HEK293T (cell line): Measurements from ENCODE around the gene CDON.

Experiments
- CTCF ChIA-PET: fragments of 350-600 bp; formaldehyde crosslinking; extraction: SDS; loops from one replicate; lab custom pipeline; 2021; ENCODE audit warnings: antibody characterized with exemption, inconsistent platforms; lab: Yijun Ruan, JAX
- POLR2A ChIA-PET: fragments of 350-600 bp; formaldehyde crosslinking; extraction: SDS; loops from one replicate; lab custom pipeline; 2020; ENCODE audit warnings: antibody characterized with exemption, inconsistent platforms; lab: Yijun Ruan, JAX
- DNase-seq: peaks from one replicate; pipeline ENCODE4 v3.0.0; 2012; ENCODE audit warnings: mixed read lengths; ENCODE audit errors: extremely low spot score
- ARNT ChIP-seq: fragments of 450-650 bp; IDR thresholded peaks from 2 replicates; pipeline ENCODE4 v1.6.1; 2017; ENCODE audit warnings: mild to moderate bottlenecking
- BHLHE40 ChIP-seq: fragments of 450-650 bp; IDR thresholded peaks from 2 replicates; pipeline ENCODE4 v1.6.1; 2016; ENCODE audit warnings: mild to moderate bottlenecking, moderate library complexity, borderline replicate concordance
- CTBP1 ChIP-seq: fragments of 450-650 bp; IDR thresholded peaks from 2 replicates; pipeline ENCODE4 v1.6.1; 2016; ENCODE audit warnings: borderline replicate concordance
- ELF4 ChIP-seq: fragments of 450-650 bp; IDR thresholded peaks from 2 replicates; pipeline ENCODE4 v1.6.1; 2017; ENCODE audit warnings: antibody characterized with exemption
- FOXA1 ChIP-seq: fragments of 450-650 bp; IDR thresholded peaks from 2 replicates; pipeline ENCODE4 v1.6.1; 2016; ENCODE audit warnings: mild to moderate bottlenecking
- FOXK2 ChIP-seq: fragments of 450-650 bp; IDR thresholded peaks from 2 replicates; pipeline ENCODE4 v1.6.1; 2016; ENCODE audit warnings: mild to moderate bottlenecking
- FOXM1 ChIP-seq: fragments of 450-650 bp; IDR thresholded peaks from 2 replicates; pipeline ENCODE4 v1.6.1; 2017; ENCODE audit warnings: mild to moderate bottlenecking, borderline replicate concordance
- HDGF ChIP-seq: fragments of 450-650 bp; IDR thresholded peaks from 2 replicates; pipeline ENCODE4 v1.6.1; 2017; ENCODE audit warnings: antibody characterized with exemption, borderline replicate concordance
- L3MBTL2 ChIP-seq: fragments of 450-650 bp; conservative IDR thresholded peaks from 2 replicates; pipeline ENCODE4 v1.6.1; 2016; ENCODE audit warnings: mild to moderate bottlenecking
- LEF1 ChIP-seq: fragments of 450-650 bp; IDR thresholded peaks from 2 replicates; pipeline ENCODE4 v1.6.1; 2017; ENCODE audit warnings: mild to moderate bottlenecking, borderline replicate concordance
- NFRKB ChIP-seq: fragments of 450-650 bp; IDR thresholded peaks from 2 replicates; pipeline ENCODE4 v1.6.1; 2016; ENCODE audit warnings: mild to moderate bottlenecking, moderate library complexity
- PKNOX1 ChIP-seq: fragments of 450-650 bp; IDR thresholded peaks from 2 replicates; pipeline ENCODE4 v1.6.1; 2016
- SP1 ChIP-seq: fragments of 450-650 bp; IDR thresholded peaks from 2 replicates; pipeline ENCODE4 v1.6.1; 2017
- SUZ12 ChIP-seq: fragments of 450-650 bp; IDR thresholded peaks from 2 replicates; pipeline ENCODE4 v1.6.1; 2016; ENCODE audit warnings: mild to moderate bottlenecking
- TARDBP ChIP-seq: fragments of 450-650 bp; IDR thresholded peaks from 2 replicates; pipeline ENCODE4 v1.6.1; 2016
- ZNF384 ChIP-seq: fragments of 450-650 bp; IDR thresholded peaks from 2 replicates; pipeline ENCODE4 v1.6.1; 2016

The CDON gene

GRCh38 chr11:126080161-126080941 lies 17.7 kb upstream of the CDON start:
- TF ChIP-seq FOXK2 (no peak), PKNOX1 (peak; percentile 20; the same call in 1 of the 2 replicates)
- DNase-seq: no peak
- ChIA-PET POLR2A (no interaction called here), CTCF (interaction anchor here (1.5 kb wide), 1 partner anchor 19 kb away, joined by 6 read pairs; no protein-coding TSS in a partner anchor)

- DNase-seq: peak; percentile 48
- POLR2A ChIA-PET: no interaction called here
- CTCF ChIA-PET: interaction anchor here (1.5 kb wide), 1 partner anchor 18 kb away, joined by 6 read pairs; no protein-coding TSS in a partner anchor
- TF ChIP-seq LEF1: no peak
- no peak for TF ChIP-seq ARNT
- no peak for TF ChIP-seq SUZ12
- no peak for TF ChIP-seq TARDBP
- no peak for TF ChIP-seq FOXK2
- TF ChIP-seq BHLHE40: no peak
- TF ChIP-seq HDGF: no peak
- no peak for TF ChIP-seq PKNOX1
- no peak for TF ChIP-seq L3MBTL2
- no peak for TF ChIP-seq CTBP1
- TF ChIP-seq FOXM1: no peak
- TF ChIP-seq SP1: no peak
- no peak for TF ChIP-seq ZNF384
- no peak for TF ChIP-seq NFRKB
These were observed 17.0 kb upstream of the CDON start for GRCh38 chr11:126079621-126080124.

- no peak for DNase-seq
- ChIA-PET CTCF (no interaction called here), POLR2A (no interaction called here)
- TF ChIP-seq CTBP1 (no peak), PKNOX1 (no peak), FOXM1 (no peak), FOXK2 (no peak), FOXA1 (no peak), LEF1 (no peak), ARNT (no peak), HDGF (no peak), NFRKB (no peak), TARDBP (no peak), ZNF384 (no peak), L3MBTL2 (no peak), SUZ12 (no peak), ELF4 (no peak)
These were observed 14.0 kb upstream of the CDON start for GRCh38 chr11:126076641-126077040.

- no peak for TF ChIP-seq NFRKB
- TF ChIP-seq ELF4: no peak
- no peak for TF ChIP-seq HDGF
- no peak for TF ChIP-seq ZNF384
- no peak for TF ChIP-seq FOXM1
- no peak for TF ChIP-seq ARNT
- TF ChIP-seq LEF1: no peak
- no peak for TF ChIP-seq PKNOX1
- TF ChIP-seq L3MBTL2: no peak
- no peak for TF ChIP-seq CTBP1
- TF ChIP-seq FOXK2: no peak
- no peak for TF ChIP-seq SP1
- TF ChIP-seq TARDBP: no peak
- TF ChIP-seq SUZ12: no peak
- no peak for TF ChIP-seq FOXA1
- TF ChIP-seq BHLHE40: no peak
- ChIA-PET POLR2A (no interaction called here), CTCF (interaction anchor here (1.0 kb wide), 1 partner anchor 11 kb away, joined by 4 read pairs; no protein-coding TSS in a partner anchor)
- DNase-seq: no peak
These were observed 10.3 kb upstream of the CDON start for GRCh38 chr11:126072801-126073594.

GRCh38 chr11:126072141-126072741 lies 9.6 kb upstream of the CDON start:
- ChIA-PET CTCF (interaction anchor here (1.0 kb wide), 1 partner anchor 11 kb away, joined by 4 read pairs; no protein-coding TSS in a partner anchor), POLR2A (no interaction called here)
- TF ChIP-seq L3MBTL2 (no peak), PKNOX1 (peak; percentile 52)
- no peak for DNase-seq
